Measurements from ENCODE around the gene MKS1. TPM values are rescaled to one million over a fixed set of nuclear protein-coding genes. Genes with fewer than 3 reads are reported as not detected.

Gene MKS1
- total and polyA plus RNA-seq, 2 experiments from 2014 or later, result 10.5 to 15.6 TPM

- TF ChIP-seq EZH2phosphoT487 (IDR thresholded peaks at IDR 0.05; ENCODE audit: low read depth, severe bottlenecking, unreplicated experiment), result no peak
- TF ChIP-seq EZH2 (IDR thresholded peaks at IDR 0.05; ENCODE audit: borderline replicate concordance), result no peak
- no peak for TF ChIP-seq CTCF (IDR thresholded peaks at IDR 0.05; ENCODE audit: poor library complexity)
- 37% methylated on average over 3 of the region's 3 CpGs for WGBS (ENCODE audit: low lambda C conversion rate, missing lambda C conversion rate)
- no peak overlapping the region for H2AFZ ChIP-seq
- no peaks in the 10 kb centered on the region for H3K9me2 ChIP-seq (replicated peaks; ENCODE audit: insufficient read depth)
- H3K4me1 ChIP-seq (ENCODE audit: insufficient read depth), result no peaks in the 10 kb centered on the region
- no peak overlapping the region for H3K4me2 ChIP-seq
- no peak overlapping the region for H3K4me3 ChIP-seq
- H3K79me2 ChIP-seq, result no peaks in the 10 kb centered on the region
- H3K27ac ChIP-seq, result no peak overlapping the region
- no peaks in the 10 kb centered on the region for H3K9me3 ChIP-seq (ENCODE audit: low read depth)
- H3K36me3 ChIP-seq (replicated peaks; ENCODE audit: insufficient read depth, low read depth), result no peaks in the 10 kb centered on the region
- no peaks in the 10 kb centered on the region for H4K20me1 ChIP-seq (ENCODE audit: insufficient read depth, poor library complexity, severe bottlenecking)
- H3K27me3 ChIP-seq, result no peaks in the 10 kb centered on the region
- no peak for DNase-seq (ENCODE audit: low spot score)
Observed at GRCh38 chr17:58228679-58229078, 9.6 kb upstream of the MKS1 start.

- no peak for TF ChIP-seq CTCF (IDR thresholded peaks at IDR 0.05; ENCODE audit: poor library complexity)
- no peak for TF ChIP-seq EZH2 (IDR thresholded peaks at IDR 0.05; ENCODE audit: borderline replicate concordance)
- TF ChIP-seq EZH2phosphoT487 (IDR thresholded peaks at IDR 0.05; ENCODE audit: low read depth, severe bottlenecking, unreplicated experiment), result no peak
Observed at GRCh38 chr17:58227733-58228132, 8.7 kb upstream of the MKS1 start.

GRCh38 chr17:58224315-58224714 is 5.3 kb upstream of the MKS1 start:
- H4K20me1 ChIP-seq (ENCODE audit: insufficient read depth, poor library complexity, severe bottlenecking), result no peaks in the 10 kb centered on the region
- no peak overlapping the region for H3K4me2 ChIP-seq
- no peak overlapping the region for H3K4me3 ChIP-seq
- DNase-seq (ENCODE audit: low spot score), result no peak
- H3K4me1 ChIP-seq (ENCODE audit: insufficient read depth), result no peaks in the 10 kb centered on the region
- H3K27me3 ChIP-seq, result no peaks in the 10 kb centered on the region
- no peaks in the 10 kb centered on the region for H3K9me2 ChIP-seq (replicated peaks; ENCODE audit: insufficient read depth)
- no peaks in the 10 kb centered on the region for H3K36me3 ChIP-seq (replicated peaks; ENCODE audit: insufficient read depth, low read depth)
- H3K27ac ChIP-seq, result no peak overlapping the region
- WGBS (ENCODE audit: low lambda C conversion rate, missing lambda C conversion rate), result 50% methylated on average over 1 of the region's 1 CpG
- no peak overlapping the region for H2AFZ ChIP-seq
- TF ChIP-seq CTCF (IDR thresholded peaks at IDR 0.05; ENCODE audit: poor library complexity), result no peak
- TF ChIP-seq EZH2 (IDR thresholded peaks at IDR 0.05; ENCODE audit: borderline replicate concordance), result no peak
- no peak for TF ChIP-seq EZH2phosphoT487 (IDR thresholded peaks at IDR 0.05; ENCODE audit: low read depth, severe bottlenecking, unreplicated experiment)
- H3K79me2 ChIP-seq, result no peaks in the 10 kb centered on the region
- H3K9me3 ChIP-seq (ENCODE audit: low read depth), result no peaks in the 10 kb centered on the region

More at GRCh38 chr17:58227733-58228132, 8.7 kb upstream of the MKS1 start:
- no peak overlapping the region for H3K4me2 ChIP-seq
- no peak overlapping the region for H3K4me3 ChIP-seq
- no peaks in the 10 kb centered on the region for H3K79me2 ChIP-seq
- no peaks in the 10 kb centered on the region for H3K9me2 ChIP-seq (replicated peaks; ENCODE audit: insufficient read depth)
- no peaks in the 10 kb centered on the region for H4K20me1 ChIP-seq (ENCODE audit: insufficient read depth, poor library complexity, severe bottlenecking)
- H3K4me1 ChIP-seq (ENCODE audit: insufficient read depth), result no peaks in the 10 kb centered on the region
- no peak overlapping the region for H3K27ac ChIP-seq
- no peak for DNase-seq (ENCODE audit: low spot score)
- H3K36me3 ChIP-seq (replicated peaks; ENCODE audit: insufficient read depth, low read depth), result no peaks in the 10 kb centered on the region
- 85% methylated on average over 3 of the region's 3 CpGs for WGBS (ENCODE audit: low lambda C conversion rate, missing lambda C conversion rate)
- no peaks in the 10 kb centered on the region for H3K9me3 ChIP-seq (ENCODE audit: low read depth)
- H3K27me3 ChIP-seq, result no peaks in the 10 kb centered on the region
- H2AFZ ChIP-seq, result no peak overlapping the region

- 88% methylated on average over 7 of the region's 7 CpGs for WGBS (ENCODE audit: low lambda C conversion rate, missing lambda C conversion rate)
- Histone ChIP-seq H3K27me3 (no peaks in the 10 kb centered on the region), H3K4me3 (peak overlapping the region; percentile 20), H3K4me2 (peak overlapping the region; percentile 76), H3K9me2 (replicated peaks; ENCODE audit: insufficient read depth) (no peaks in the 10 kb centered on the region), H3K9me3 (ENCODE audit: low read depth) (no peaks in the 10 kb centered on the region), H3K4me1 (ENCODE audit: insufficient read depth) (no peaks in the 10 kb centered on the region), H4K20me1 (ENCODE audit: insufficient read depth, poor library complexity, severe bottlenecking) (no peaks in the 10 kb centered on the region), H3K79me2 (no peaks in the 10 kb centered on the region), H3K27ac (no peak overlapping the region), H2AFZ (peak overlapping the region; percentile 94), H3K36me3 (replicated peaks; ENCODE audit: insufficient read depth, low read depth) (no peaks in the 10 kb centered on the region)
- no peak for TF ChIP-seq CTCF (IDR thresholded peaks at IDR 0.05; ENCODE audit: poor library complexity)
- no peak for TF ChIP-seq EZH2phosphoT487 (IDR thresholded peaks at IDR 0.05; ENCODE audit: low read depth, severe bottlenecking, unreplicated experiment)
- TF ChIP-seq EZH2 (IDR thresholded peaks at IDR 0.05; ENCODE audit: borderline replicate concordance), result no peak
- DNase-seq (ENCODE audit: low spot score), result no peak
Observed at GRCh38 chr17:58219789-58220183, 731 bp upstream of the MKS1 start.
